Measurements from ENCODE around the gene TTC27.

GRCh38 chr2:32632089-32632488 is 4.2 kb downstream of the TTC27 start:
- TF ChIP-seq EZH2 (IDR thresholded peaks at IDR 0.05) (no peak), POLR2AphosphoS5 (IDR thresholded peaks at IDR 0.05; ENCODE audit: borderline replicate concordance, low read depth, low read length) (no peak)
